SJSA1 (cell line): ENCODE data around the gene HLX. TPM values are rescaled to one million over a fixed set of nuclear protein-coding genes. Genes with fewer than 3 reads are reported as not detected.

Experiments
- DNase-seq, 2 experiments: peaks; one replicate each; pipeline ENCODE4 v3.0.0-alpha.2; 2015 to 2020; ENCODE audit warnings: low spot score in 2 of 2, low read depth in 1 of 2
- H3K27ac ChIP-seq: fragments of 250-450 bp; sonication (Bioruptor Pico); 2 replicates; pipeline ENCODE4 v1.5.1; 2020; ENCODE audit warnings: mild to moderate bottlenecking, moderate library complexity
- H3K27me3 ChIP-seq: fragments of 250-450 bp; sonication (Bioruptor Pico); replicated peaks from 2 replicates; pipeline ENCODE4 v1.5.1; 2020; ENCODE audit warnings: mild to moderate bottlenecking, moderate library complexity
- H3K36me3 ChIP-seq: fragments of 250-450 bp; sonication (Bioruptor Pico); 2 replicates; pipeline ENCODE4 v1.5.1; 2020; ENCODE audit warnings: mild to moderate bottlenecking
- H3K4me1 ChIP-seq: fragments of 250-450 bp; sonication (Bioruptor Pico); replicated peaks from 2 replicates; pipeline ENCODE4 v1.6.1; 2021; ENCODE audit warnings: mild to moderate bottlenecking
- H3K4me3 ChIP-seq: fragments of 250-450 bp; sonication (Bioruptor Pico); 2 replicates; pipeline ENCODE4 v1.5.1; 2020; ENCODE audit warnings: mild to moderate bottlenecking
- H3K9me3 ChIP-seq: fragments of 250-450 bp; sonication (Bioruptor Pico); replicated peaks from 2 replicates; pipeline ENCODE4 v1.5.1; 2020; ENCODE audit warnings: mild to moderate bottlenecking
- total RNA-seq: library from RNA; depleted of rRNA; stranded (reverse); fragments of >200 nt; shearing (Covaris generic); gene quantifications from 2 replicates; pipeline ENCODE4 v1.2.3, GENCODE V29; 2014

Gene HLX
- total RNA-seq, 1 experiment from 2014 or later: 8.3 TPM

- H3K36me3 ChIP-seq: peaks cover 17% of the 10 kb centered on the region
Measured at GRCh38 chr1:220876511-220877376, 2.5 kb upstream of the HLX start.

GRCh38 chr1:220877377-220878095, 1.7 kb upstream of the HLX start:
- Histone ChIP-seq H3K9me3 (0 out of 2 replicates have a peak, but pooled peaks cover 3% of the 10 kb centered on the region), H3K27me3 (no peaks in the 10 kb centered on the region), H3K4me1 (peaks cover 29% of the 10 kb centered on the region), H3K4me3 (peak overlapping the region; percentile 91; the same call in 1 of the 2 replicates), H3K36me3 (peaks cover 23% of the 10 kb centered on the region), H3K27ac (no peak overlapping the region)
- DNase-seq: no peak

More at GRCh38 chr1:220876511-220877376, 2.5 kb upstream of the HLX start:
- H3K9me3 ChIP-seq: 0 out of 2 replicates have a peak, but pooled peaks cover 3% of the 10 kb centered on the region
- H3K27me3 ChIP-seq: no peaks in the 10 kb centered on the region
- no peak for DNase-seq
- peaks cover 29% of the 10 kb centered on the region for H3K4me1 ChIP-seq
- no peak overlapping the region for H3K27ac ChIP-seq
- H3K4me3 ChIP-seq: no peak overlapping the region

GRCh38 chr1:220878191-220879075, 810 bp upstream of the HLX start:
- peaks cover 29% of the 10 kb centered on the region for H3K4me1 ChIP-seq
- peak in 1 of 2 experiments; percentile 57 for DNase-seq
- H3K27me3 ChIP-seq: no peaks in the 10 kb centered on the region
- peaks cover 26% of the 10 kb centered on the region for H3K36me3 ChIP-seq
- 0 out of 2 replicates have a peak overlapping the region, but pooled peaks have one; percentile 8 for H3K27ac ChIP-seq
- H3K4me3 ChIP-seq: peak overlapping the region; percentile 91
- H3K9me3 ChIP-seq: 0 out of 2 replicates have a peak, but pooled peaks cover 3% of the 10 kb centered on the region

GRCh38 chr1:220879509-220880361, 492 bp downstream of the HLX start:
- H3K4me3 ChIP-seq: peak overlapping the region; percentile 91
- 0 out of 2 replicates have a peak, but pooled peaks cover 3% of the 10 kb centered on the region for H3K9me3 ChIP-seq
- H3K27ac ChIP-seq: peak overlapping the region; percentile 83
- no peak for DNase-seq
- H3K27me3 ChIP-seq: no peaks in the 10 kb centered on the region
- peaks cover 39% of the 10 kb centered on the region for H3K36me3 ChIP-seq
- peaks cover 21% of the 10 kb centered on the region for H3K4me1 ChIP-seq

GRCh38 chr1:220880362-220880670, 1.1 kb downstream of the HLX start:
- Histone ChIP-seq H3K27ac (peak overlapping the region; percentile 83; the same call in 1 of the 2 replicates), H3K36me3 (peaks cover 45% of the 10 kb centered on the region), H3K27me3 (no peaks in the 10 kb centered on the region), H3K4me3 (peak overlapping the region; percentile 91), H3K9me3 (0 out of 2 replicates have a peak, but pooled peaks cover 3% of the 10 kb centered on the region), H3K4me1 (peaks cover 20% of the 10 kb centered on the region)
- DNase-seq: peak in 1 of 2 experiments; percentile 19

GRCh38 chr1:220880726-220881506, 1.7 kb downstream of the HLX start:
- peaks cover 20% of the 10 kb centered on the region for H3K4me1 ChIP-seq
- peaks cover 51% of the 10 kb centered on the region for H3K36me3 ChIP-seq
- no peak for DNase-seq
- H3K9me3 ChIP-seq: 0 out of 2 replicates have a peak, but pooled peaks cover 3% of the 10 kb centered on the region
- H3K27me3 ChIP-seq: no peaks in the 10 kb centered on the region
- peak overlapping the region; percentile 91 for H3K4me3 ChIP-seq
- H3K27ac ChIP-seq: no peak overlapping the region

GRCh38 chr1:220882061-220882891, 3.0 kb downstream of the HLX start:
- H3K4me1 ChIP-seq: peaks cover 20% of the 10 kb centered on the region
- H3K27ac ChIP-seq: no peak overlapping the region
- H3K9me3 ChIP-seq: 0 out of 2 replicates have a peak, but pooled peaks cover 3% of the 10 kb centered on the region
- no peak overlapping the region for H3K4me3 ChIP-seq
- H3K27me3 ChIP-seq: no peaks in the 10 kb centered on the region
- peaks cover 51% of the 10 kb centered on the region for H3K36me3 ChIP-seq
- DNase-seq: no peak

GRCh38 chr1:220884109-220884980, 5.1 kb downstream of the HLX start:
- no peak overlapping the region for H3K4me3 ChIP-seq
- no peaks in the 10 kb centered on the region for H3K27me3 ChIP-seq
- H3K27ac ChIP-seq: no peak overlapping the region
- peaks cover 51% of the 10 kb centered on the region for H3K36me3 ChIP-seq
- DNase-seq: no peak
- H3K4me1 ChIP-seq: peaks cover 7% of the 10 kb centered on the region
- H3K9me3 ChIP-seq: 0 out of 2 replicates have a peak, but pooled peaks cover 3% of the 10 kb centered on the region

- H3K27me3 ChIP-seq: no peaks in the 10 kb centered on the region
- H3K4me1 ChIP-seq: peaks cover 7% of the 10 kb centered on the region
- peaks cover 43% of the 10 kb centered on the region for H3K36me3 ChIP-seq
- no peak overlapping the region for H3K4me3 ChIP-seq
- H3K27ac ChIP-seq: no peak overlapping the region
- no peak for DNase-seq
- H3K9me3 ChIP-seq: no peaks in the 10 kb centered on the region
Measured at GRCh38 chr1:220884981-220885918, 6.0 kb downstream of the HLX start.

- Histone ChIP-seq H3K4me3 (no peak overlapping the region), H3K36me3 (peaks cover 42% of the 10 kb centered on the region), H3K27me3 (no peaks in the 10 kb centered on the region), H3K27ac (no peak overlapping the region), H3K4me1 (peaks cover 4% of the 10 kb centered on the region), H3K9me3 (no peaks in the 10 kb centered on the region)
- DNase-seq: no peak
Measured at GRCh38 chr1:220885971-220886370, 6.7 kb downstream of the HLX start.
